ENCODE data around the gene KLF13. TPM values are rescaled to one million over a fixed set of nuclear protein-coding genes. Genes with fewer than 3 reads are reported as not detected.

The KLF13 gene
- total RNA-seq = 27.7 and 44.1 TPM in 2 replicates

DNA sequence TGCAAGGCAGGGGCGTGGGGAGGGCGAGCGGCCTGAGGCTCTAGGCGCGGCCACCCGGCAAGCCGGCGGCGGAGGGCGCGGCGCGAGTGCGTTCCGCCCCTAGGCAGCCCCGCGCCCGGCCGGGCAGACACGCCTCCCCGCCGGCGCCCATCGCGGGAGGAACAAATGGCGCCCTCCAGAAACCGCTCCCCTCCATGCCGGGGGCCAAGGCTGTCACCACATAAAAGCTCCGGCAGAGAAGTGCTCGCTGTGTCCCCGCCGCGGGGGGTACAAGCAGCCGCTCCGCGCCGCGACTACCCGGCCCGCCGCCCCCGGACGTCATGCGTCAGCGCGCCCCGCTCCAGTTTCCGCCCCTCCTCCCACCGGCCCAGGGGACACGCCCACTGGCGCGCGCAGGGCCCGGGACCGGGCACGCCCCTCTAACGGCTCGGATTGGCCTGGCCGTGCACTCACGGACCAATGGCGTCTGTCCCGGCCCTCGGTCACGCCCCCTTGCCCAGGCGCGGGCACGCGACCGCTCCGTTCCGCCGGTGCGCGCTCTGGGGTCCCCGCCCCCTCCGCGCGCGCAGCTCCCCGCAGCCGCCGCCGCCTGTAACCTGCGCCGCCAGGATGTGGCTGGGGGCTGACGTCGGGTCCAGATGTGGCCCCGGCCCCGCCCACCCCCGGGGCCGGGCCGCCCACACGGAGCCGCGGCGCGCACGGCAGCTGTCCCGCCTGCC is at the start of gene KLF13:
Gene KLF13 (plus strand): TSS at position 680 of the 719 bp plus-strand sequence. CDS start 378 bp downstream, outside the sequence.

Other genes with a start within 250 kb of the KLF13 start
- gene TRPM1, start 225.1 kb upstream of the KLF13 start, total RNA-seq = not detected in 2 replicates

Data from pericardium fibroblast (primary cell).